ENCODE data around the gene HECTD1.

Gene HECTD1

DNA sequence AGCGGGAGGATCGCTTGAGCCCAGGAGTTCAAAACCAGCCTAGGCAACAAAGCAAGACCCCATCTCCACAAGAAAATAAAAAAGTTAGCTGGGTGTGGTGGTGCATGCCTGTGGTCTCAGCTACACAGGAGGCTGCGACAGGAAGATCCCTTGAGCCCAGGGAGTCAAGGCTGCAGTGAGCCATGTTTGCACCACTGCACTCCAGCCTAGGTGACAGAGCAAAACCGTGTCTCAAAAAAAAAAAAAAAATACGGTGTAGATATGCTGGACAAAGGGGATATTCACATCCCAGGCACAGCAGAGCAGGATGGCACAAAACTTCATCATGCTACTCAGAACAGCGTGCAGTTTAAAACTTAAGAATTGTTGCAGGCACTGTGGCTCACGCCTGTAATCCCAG is 156.6 kb downstream of the HECTD1 start:
- no peak for DNase-seq (ENCODE audit: low read depth)
